ENCODE data around the gene SAP30L. TPM values are rescaled to one million over a fixed set of nuclear protein-coding genes. Genes with fewer than 3 reads are reported as not detected.

Gene SAP30L
- total and polyA plus RNA-seq, 2 donors (not counting 1 experiment from before 2014, with no cell fraction given) = 26.6 to 31.5 TPM

DNA sequence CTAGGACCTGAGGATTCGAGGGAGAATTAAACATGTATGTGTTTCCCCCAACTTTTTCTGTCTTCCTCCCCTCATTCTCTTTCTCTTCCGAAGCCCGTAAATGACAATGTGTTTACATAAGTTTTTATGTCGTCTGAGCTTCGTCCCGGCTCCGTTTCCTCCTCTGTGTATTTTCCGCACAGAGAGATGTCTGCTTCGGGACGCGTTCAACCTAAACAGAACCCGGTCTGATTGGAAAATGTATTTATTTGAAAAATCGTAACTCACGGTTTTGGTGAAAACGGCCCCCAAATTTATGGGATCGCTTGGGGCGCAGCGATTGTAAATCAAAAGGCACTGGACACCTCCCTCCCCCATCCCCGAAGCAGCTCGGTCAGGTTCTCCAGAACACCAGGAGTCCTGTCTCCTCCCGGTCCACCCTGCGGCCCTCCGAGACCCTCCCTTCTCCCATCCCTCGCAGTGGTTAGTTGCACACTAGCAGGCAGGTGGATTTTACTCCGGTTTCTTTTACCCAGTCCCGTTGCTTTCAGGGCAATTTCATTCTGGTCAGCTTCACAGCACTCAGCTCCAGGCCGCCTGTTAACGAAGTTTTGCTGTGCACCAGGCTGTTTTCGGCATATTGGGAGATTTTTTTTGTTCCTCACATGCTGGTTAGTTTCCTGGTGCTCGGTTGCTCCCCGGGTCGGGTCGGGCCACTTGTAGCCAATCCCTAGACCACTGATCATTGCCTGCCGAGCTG lies 38.0 kb downstream of the SAP30L start:
- Histone ChIP-seq H3K4me1 (ENCODE audit: control insufficient read depth, extremely low read depth, insufficient read depth, low read length) (no peaks in the 10 kb centered on the region), H3K4me2 (ENCODE audit: extremely low read depth, insufficient read depth, low read length) (no peak overlapping the region)

DNA sequence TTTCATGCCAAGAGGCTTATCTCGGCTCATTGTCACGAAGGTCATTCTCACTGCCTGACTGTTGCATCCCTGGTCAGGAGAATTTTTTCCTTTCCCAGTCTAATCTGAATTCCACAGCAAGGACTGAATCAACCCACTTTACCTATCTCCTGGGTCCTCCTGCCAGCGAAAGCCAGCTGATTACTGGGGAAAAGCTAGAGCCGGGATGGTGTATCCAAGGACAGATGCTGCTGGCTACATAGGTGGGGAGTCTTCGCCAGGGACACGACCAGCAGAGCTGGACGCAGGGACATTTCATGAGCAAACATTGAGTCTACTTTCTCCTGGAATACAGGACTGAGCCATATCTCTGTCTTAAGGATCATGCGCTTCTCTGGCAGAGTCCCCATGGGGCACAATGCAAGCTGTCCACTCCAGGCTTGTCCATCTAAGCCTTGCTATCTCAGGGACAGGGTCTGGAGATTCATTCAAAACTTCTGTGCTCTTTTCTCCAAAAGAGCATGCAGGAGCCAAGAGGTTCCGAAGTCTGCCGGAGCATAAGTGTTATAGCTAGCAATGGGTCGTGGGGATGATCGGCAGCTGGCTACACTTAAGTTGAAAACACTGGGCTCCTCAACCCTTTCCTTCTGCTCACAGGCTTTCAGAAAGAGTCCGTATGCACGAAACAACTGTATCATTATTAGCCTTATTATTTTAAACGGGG lies 38.7 kb downstream of the SAP30L start:
- Histone ChIP-seq H3K4me3 (replicated peaks in 1 of 4; ENCODE audit: control extremely low read depth in 1 of 4, insufficient read depth in 1 of 4, low read depth in 3 of 4, low read length in 4 of 4) (no peak overlapping the region), H3K9me3 (ENCODE audit: control insufficient read depth, insufficient read depth, low read depth, low read length) (no peaks in the 10 kb centered on the region), H3K79me2 (ENCODE audit: control insufficient read depth, insufficient read depth, low read length) (no peaks in the 10 kb centered on the region), H3K4me2 (ENCODE audit: extremely low read depth, insufficient read depth, low read length) (no peak overlapping the region), H3K27ac (ENCODE audit: insufficient read depth, low read length) (no peak overlapping the region), H3K36me3 (ENCODE audit: control insufficient read depth, insufficient read depth, low read length) (no peaks in the 10 kb centered on the region), H3K4me1 (ENCODE audit: control insufficient read depth, extremely low read depth, insufficient read depth, low read length) (no peaks in the 10 kb centered on the region), H2AFZ (ENCODE audit: low read length) (no peak overlapping the region), H3K9ac (ENCODE audit: insufficient read depth, low read length) (no peak overlapping the region), H3K27me3 (ENCODE audit: control insufficient read depth, insufficient read depth, low read length) (peaks cover 79% of the 10 kb centered on the region), H4K20me1 (ENCODE audit: control insufficient read depth, extremely low read depth, insufficient read depth, low read length) (no peaks in the 10 kb centered on the region)
- no peak for DNase-seq (ENCODE audit: low read depth in 2 of 2)
- TF ChIP-seq, protein P1, sequence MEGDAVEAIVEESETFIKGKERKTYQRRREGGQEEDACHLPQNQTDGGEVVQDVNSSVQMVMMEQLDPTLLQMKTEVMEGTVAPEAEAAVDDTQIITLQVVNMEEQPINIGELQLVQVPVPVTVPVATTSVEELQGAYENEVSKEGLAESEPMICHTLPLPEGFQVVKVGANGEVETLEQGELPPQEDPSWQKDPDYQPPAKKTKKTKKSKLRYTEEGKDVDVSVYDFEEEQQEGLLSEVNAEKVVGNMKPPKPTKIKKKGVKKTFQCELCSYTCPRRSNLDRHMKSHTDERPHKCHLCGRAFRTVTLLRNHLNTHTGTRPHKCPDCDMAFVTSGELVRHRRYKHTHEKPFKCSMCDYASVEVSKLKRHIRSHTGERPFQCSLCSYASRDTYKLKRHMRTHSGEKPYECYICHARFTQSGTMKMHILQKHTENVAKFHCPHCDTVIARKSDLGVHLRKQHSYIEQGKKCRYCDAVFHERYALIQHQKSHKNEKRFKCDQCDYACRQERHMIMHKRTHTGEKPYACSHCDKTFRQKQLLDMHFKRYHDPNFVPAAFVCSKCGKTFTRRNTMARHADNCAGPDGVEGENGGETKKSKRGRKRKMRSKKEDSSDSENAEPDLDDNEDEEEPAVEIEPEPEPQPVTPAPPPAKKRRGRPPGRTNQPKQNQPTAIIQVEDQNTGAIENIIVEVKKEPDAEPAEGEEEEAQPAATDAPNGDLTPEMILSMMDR (conservative IDR thresholded peaks at IDR 0.05 in 1 of 2, IDR thresholded peaks at IDR 0.05 in 1 of 2; ENCODE audit: low read depth in 1 of 2, low read length in 2 of 2) = no peak
- TF ChIP-seq EZH2 (IDR thresholded peaks at IDR 0.05; ENCODE audit: low read length, missing control alignments) = peak; percentile 51

More for the DNA sequence above, 38.0 kb downstream of the SAP30L start:
- Histone ChIP-seq H3K36me3 (ENCODE audit: control insufficient read depth, insufficient read depth, low read length) (no peaks in the 10 kb centered on the region), H3K9ac (ENCODE audit: insufficient read depth, low read length) (no peak overlapping the region), H2AFZ (ENCODE audit: low read length) (no peak overlapping the region), H3K27me3 (ENCODE audit: control insufficient read depth, insufficient read depth, low read length) (peaks cover 86% of the 10 kb centered on the region), H3K9me3 (ENCODE audit: control insufficient read depth, insufficient read depth, low read depth, low read length) (no peaks in the 10 kb centered on the region), H3K27ac (ENCODE audit: insufficient read depth, low read length) (no peak overlapping the region), H3K4me3 (replicated peaks in 1 of 4; ENCODE audit: control extremely low read depth in 1 of 4, insufficient read depth in 1 of 4, low read depth in 3 of 4, low read length in 4 of 4) (no peak overlapping the region), H3K79me2 (ENCODE audit: control insufficient read depth, insufficient read depth, low read length) (no peaks in the 10 kb centered on the region), H4K20me1 (ENCODE audit: control insufficient read depth, extremely low read depth, insufficient read depth, low read length) (no peaks in the 10 kb centered on the region)
- peak; percentile 85 for TF ChIP-seq EZH2 (IDR thresholded peaks at IDR 0.05; ENCODE audit: low read length, missing control alignments)
- TF ChIP-seq, protein P1 (conservative IDR thresholded peaks at IDR 0.05 in 1 of 2, IDR thresholded peaks at IDR 0.05 in 1 of 2; ENCODE audit: low read depth in 1 of 2, low read length in 2 of 2) = no peak
- no peak for DNase-seq (ENCODE audit: low read depth in 2 of 2)

DNA sequence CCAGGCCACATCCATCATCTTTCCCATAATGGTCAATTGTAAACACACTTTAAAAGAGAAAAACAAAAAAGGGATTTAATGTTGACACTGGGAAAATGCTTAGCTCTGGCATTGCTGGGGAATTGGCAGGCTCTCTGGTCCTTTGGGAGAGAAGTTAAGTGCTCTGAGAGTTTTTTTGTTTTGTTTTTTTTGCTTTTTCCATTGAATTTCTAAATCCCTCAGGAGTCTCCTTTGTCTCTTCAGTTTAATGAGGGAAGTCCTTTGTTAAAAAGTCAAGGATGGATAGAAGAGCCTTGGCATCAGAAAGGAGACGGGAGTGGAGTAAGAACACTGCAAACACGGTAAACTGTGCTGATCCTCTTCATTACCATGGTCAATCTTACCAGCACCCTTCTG lies 39.3 kb downstream of the SAP30L start:
- Histone ChIP-seq H3K27ac (ENCODE audit: insufficient read depth, low read length) (no peak overlapping the region), H3K4me3 (replicated peaks in 1 of 4; ENCODE audit: control extremely low read depth in 1 of 4, insufficient read depth in 1 of 4, low read depth in 3 of 4, low read length in 4 of 4) (no peak overlapping the region), H3K9ac (ENCODE audit: insufficient read depth, low read length) (no peak overlapping the region), H3K4me1 (ENCODE audit: control insufficient read depth, extremely low read depth, insufficient read depth, low read length) (no peaks in the 10 kb centered on the region), H3K79me2 (ENCODE audit: control insufficient read depth, insufficient read depth, low read length) (no peaks in the 10 kb centered on the region), H3K36me3 (ENCODE audit: control insufficient read depth, insufficient read depth, low read length) (no peaks in the 10 kb centered on the region), H3K9me3 (ENCODE audit: control insufficient read depth, insufficient read depth, low read depth, low read length) (no peaks in the 10 kb centered on the region), H4K20me1 (ENCODE audit: control insufficient read depth, extremely low read depth, insufficient read depth, low read length) (no peaks in the 10 kb centered on the region), H3K27me3 (ENCODE audit: control insufficient read depth, insufficient read depth, low read length) (peaks cover 73% of the 10 kb centered on the region), H2AFZ (ENCODE audit: low read length) (no peak overlapping the region), H3K4me2 (ENCODE audit: extremely low read depth, insufficient read depth, low read length) (no peak overlapping the region)
- DNase-seq (ENCODE audit: low read depth in 2 of 2) = no peak
- TF ChIP-seq, protein P1 (conservative IDR thresholded peaks at IDR 0.05 in 1 of 2, IDR thresholded peaks at IDR 0.05 in 1 of 2; ENCODE audit: low read depth in 1 of 2, low read length in 2 of 2) = no peak
- no peak for TF ChIP-seq EZH2 (IDR thresholded peaks at IDR 0.05; ENCODE audit: low read length, missing control alignments)
